ENCODE data around the gene TNRC18. TPM values are rescaled to one million over a fixed set of nuclear protein-coding genes. Genes with fewer than 3 reads are reported as not detected.
A peak's percentile ranks its signal among the peaks of the same experiment; 100 is the strongest.
"Not testable (repeated sequence)": the region's sequence is repeated elsewhere in the genome, so short reads cannot be mapped to it uniquely, and the experiment has no call there.

The TNRC18 gene
- polyA plus RNA-seq, 10 donors = 37.1 to 84.0 (median 46.2) TPM

DNA sequence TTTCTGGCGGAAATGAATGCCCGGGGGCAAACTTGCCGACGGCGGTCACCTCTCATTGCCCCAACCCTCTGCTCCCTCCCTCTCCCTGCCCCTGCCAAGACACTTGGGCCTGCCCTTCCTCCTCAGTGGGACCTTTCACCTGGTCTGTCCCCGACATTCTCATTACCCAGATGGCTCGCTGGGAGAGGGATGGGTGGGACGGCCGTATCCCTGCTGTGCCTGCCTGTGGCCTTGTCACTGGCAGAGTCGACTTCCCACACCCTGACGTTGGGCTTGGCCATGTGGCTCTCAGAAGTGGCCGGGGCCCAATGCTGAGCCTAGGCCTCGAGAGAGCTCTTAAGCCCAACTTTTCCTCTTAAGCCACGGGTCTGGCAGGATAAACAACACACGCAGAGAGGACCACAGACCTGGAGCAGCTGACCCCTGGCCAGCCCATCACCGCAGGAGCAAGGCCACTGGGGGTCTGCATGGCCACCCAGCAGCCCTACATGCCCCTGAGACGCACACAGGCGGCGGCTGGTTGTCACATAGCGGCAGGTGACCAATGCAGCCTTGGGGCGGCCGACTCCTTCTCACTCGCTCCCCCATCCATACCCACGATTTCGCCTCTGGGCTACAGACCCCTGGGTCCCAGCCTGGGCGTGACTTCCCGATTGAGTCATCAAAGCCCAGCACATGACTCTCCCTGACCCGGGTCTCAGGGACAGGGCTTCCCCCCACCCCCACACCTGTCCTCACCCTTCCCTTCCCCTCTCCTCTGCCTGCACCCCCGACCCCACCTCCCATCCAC lies 100.8 kb downstream of the TNRC18 start:
- DNase-seq = no peak

- DNase-seq = no peak
Observed at GRCh38 chr7:5320802-5321396, 102.7 kb downstream of the TNRC18 start.

DNA sequence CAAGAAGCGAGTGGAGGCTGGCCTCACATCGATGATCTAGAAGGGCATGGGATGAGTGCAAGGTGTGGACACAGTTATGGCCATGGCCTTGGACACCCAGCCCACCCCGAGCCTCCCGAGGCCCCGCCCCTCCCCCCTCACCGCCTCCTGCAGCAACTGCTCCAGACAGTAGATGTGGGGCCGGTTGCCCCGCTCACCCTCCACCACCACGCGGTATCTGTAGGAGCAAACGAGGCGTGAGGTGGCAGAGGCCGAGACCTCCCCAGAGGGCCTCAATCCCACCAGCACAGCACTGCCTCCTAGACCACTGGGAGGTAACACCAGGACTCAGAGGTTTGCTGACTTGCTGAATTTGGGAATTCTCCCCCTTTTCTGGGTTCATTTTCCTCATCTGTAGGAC lies 103.2 kb downstream of the TNRC18 start:
- DNase-seq = no peak

- DNase-seq = not testable (repeated sequence)
Observed at GRCh38 chr7:5318613-5319012, 105.0 kb downstream of the TNRC18 start.

- no peak for DNase-seq
Observed at GRCh38 chr7:5315761-5316160, 107.9 kb downstream of the TNRC18 start.

- no peak for DNase-seq
Observed at GRCh38 chr7:5314864-5315263, 108.8 kb downstream of the TNRC18 start.

GRCh38 chr7:5313076-5313885 lies 110.4 kb downstream of the TNRC18 start:
- not testable (repeated sequence) for DNase-seq

- DNase-seq = not testable (repeated sequence)
Observed at GRCh38 chr7:5312276-5313070, 111.2 kb downstream of the TNRC18 start.

GRCh38 chr7:5310822-5311405 lies 112.7 kb downstream of the TNRC18 start:
- no peak for DNase-seq

GRCh38 chr7:5309146-5309545 lies 114.5 kb downstream of the TNRC18 start:
- no peak for DNase-seq

GRCh38 chr7:5307221-5308142 lies 116.2 kb downstream of the TNRC18 start:
- not testable (repeated sequence) for DNase-seq

- not testable (repeated sequence) for DNase-seq
Observed at GRCh38 chr7:5305050-5305449, 118.6 kb downstream of the TNRC18 start.

DNA sequence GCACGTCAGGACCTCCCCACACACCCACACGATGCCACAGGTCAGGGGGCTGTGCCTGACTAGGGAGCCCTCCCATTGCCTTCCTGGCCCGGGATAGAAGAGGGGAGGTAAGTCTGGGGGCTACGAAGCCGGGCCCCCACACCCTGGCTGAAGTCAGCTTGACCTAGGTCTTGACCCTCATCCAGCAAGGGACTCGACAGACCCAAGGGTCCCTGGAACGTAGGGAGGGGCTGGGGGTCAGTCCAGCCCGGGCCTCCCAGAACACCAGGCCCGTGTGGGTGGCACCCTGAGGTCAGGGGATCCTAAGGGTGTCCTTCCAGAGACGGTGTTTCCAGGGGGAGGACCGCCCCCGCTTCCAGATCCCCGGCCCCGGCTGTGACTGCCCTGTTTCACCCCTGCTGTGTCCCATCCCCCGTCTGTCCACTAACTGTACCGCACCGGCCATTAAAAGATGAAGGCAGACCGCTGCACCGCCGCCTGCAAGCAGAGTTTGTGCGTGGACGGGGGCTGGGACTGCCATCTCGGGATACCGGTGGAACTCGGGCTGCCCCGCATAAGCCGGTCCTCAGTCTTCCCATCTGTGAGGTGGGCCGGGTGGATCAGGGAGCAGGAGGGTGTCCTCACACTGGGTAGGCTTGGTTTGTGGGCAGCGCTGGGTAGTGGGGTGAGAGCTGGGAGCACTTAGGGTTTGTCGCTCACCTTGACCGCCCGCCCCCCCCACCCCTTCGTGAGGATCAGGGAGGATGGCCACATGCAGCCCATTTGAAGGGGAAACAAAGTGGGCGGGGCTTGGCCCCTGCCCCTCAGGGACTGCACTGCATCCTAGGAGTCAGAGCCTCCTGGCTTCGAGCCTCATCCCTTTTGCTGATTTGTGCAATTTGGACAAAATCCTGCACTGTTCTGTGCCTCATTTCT lies 119.8 kb downstream of the TNRC18 start:
- DNase-seq = no peak

- no peak for DNase-seq
Observed at GRCh38 chr7:5303061-5303460, 120.6 kb downstream of the TNRC18 start.

- DNase-seq = no peak
Observed at GRCh38 chr7:5302577-5302976, 121.1 kb downstream of the TNRC18 start.

- DNase-seq = no peak
Observed at GRCh38 chr7:5300366-5300765, 123.3 kb downstream of the TNRC18 start.

- DNase-seq = peak in 1 of 3 donors; percentile 42
Observed at GRCh38 chr7:5296611-5297226, 126.9 kb downstream of the TNRC18 start.

DNA sequence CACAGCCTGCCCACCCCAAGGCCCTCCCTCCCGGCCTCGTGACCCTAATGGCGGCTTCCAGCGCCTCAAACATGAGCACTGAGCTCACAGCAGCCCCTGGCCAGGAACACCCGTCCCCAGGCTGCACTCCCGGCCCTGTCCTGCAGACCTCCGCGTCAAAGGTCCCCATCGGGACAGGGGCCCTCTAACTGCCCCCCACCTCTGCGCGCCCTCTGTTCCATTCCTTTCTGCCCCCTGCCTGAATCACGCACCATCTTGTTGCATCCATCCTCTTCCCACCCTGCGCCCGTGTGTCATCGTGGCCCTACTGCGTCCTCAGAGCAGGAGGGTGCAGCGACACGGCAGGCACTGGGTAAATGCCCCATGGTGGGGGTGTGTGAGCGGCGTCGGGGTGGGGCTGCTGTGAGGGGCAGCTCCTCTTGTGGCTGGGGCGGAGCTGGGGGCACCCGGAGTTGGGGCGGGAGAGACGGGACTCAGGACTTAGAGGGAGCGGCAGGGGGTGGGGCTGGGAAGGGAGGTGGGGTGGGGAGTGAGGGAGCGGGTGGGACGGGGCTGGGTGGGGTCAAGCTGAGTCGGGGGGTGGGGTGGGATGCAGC lies 127.5 kb downstream of the TNRC18 start:
- no peak for DNase-seq
